Dermis microvascular lymphatic vessel endothelial cell (primary cell): ENCODE measurements around the gene RAB11FIP3. TPM values are rescaled to one million over a fixed set of nuclear protein-coding genes. Genes with fewer than 3 reads are reported as not detected.

Experiments used
- DNase-seq, 2 donors: peaks; one replicate each; pipeline versions ENCODE4 v3.0.0 to v3.0.0-alpha.2; 2010; ENCODE audit warnings: low read depth in 2 of 2
- total RNA-seq: library from RNA; depleted of rRNA; stranded (reverse); fragments of >200 nt; gene quantifications from 2 replicates; pipeline ENCODE4 v1.2.1, GENCODE V29; 2014

The RAB11FIP3 gene
- total RNA-seq, 1 donor from 2014 or later: 19.0 TPM

GRCh38 chr16:424033-424622 is 1.3 kb upstream of the RAB11FIP3 start:
- DNase-seq: peak; percentile 14 to 87

DNA sequence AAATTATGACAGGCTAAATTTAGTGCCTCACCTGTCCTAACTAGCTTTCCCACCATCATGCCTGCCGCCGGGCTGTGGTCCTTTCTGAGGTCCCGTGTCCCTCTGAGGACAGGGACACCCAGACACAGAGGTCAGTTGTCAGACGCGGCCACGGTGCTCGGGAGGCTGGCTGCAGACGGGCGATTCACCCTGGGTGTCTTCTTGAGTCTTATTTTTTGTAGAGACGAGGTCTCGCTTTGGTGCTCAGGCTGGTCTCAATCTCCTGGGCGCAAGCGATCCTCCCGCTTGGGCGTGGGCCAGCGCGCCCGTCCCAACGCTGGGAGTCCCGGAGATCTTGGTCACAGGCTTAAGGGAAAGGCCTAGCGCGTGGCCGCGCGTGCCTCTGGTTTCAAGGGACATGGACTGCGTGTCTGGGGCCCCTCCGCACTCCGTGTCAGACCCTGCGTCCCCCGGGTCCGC is 797 bp upstream of the RAB11FIP3 start:
- DNase-seq: peak in 1 of 2 donors; percentile 37

DNA sequence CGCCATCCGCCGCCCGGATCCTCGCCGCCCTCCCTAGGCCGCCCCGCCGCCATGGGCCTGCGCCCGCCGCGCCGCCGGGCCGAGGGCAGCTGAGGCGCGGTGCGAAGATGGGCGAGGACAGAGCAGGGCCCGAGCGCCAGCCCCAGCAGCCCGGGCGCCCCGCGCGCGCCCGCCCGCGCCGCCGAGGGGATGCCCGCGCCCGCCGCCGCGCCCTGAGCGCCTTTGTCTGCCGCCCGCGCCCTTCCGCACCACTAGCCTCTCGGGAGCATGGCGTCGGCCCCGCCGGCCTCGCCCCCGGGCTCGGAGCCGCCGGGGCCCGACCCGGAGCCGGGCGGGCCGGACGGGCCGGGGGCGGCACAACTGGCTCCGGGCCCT is 278 bp downstream of the RAB11FIP3 start:
- no peak for DNase-seq

GRCh38 chr16:426115-426905 is 861 bp downstream of the RAB11FIP3 start:
- DNase-seq: peak in 1 of 2 donors; percentile 27

GRCh38 chr16:426906-427249 is 1.4 kb downstream of the RAB11FIP3 start:
- no peak for DNase-seq

DNA sequence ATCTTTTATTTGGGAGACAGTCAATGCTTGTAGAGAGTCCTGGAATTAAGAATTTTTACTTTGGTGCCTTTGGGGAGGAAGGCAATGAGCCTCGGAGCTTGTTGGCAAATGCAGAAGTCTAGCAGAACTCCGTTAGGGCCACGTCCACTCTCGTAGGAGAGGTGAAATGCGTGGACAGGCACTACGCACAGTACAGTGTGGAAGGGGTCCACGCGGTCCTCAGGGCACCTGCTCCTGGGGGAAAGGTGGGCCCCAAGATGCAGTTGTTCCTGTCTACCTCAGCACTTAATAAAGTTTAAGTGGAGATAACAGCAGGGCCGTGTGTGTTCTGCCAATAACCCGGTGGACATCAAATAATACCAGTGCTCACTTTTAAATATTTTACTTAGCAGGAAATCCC is 1.8 kb downstream of the RAB11FIP3 start:
- no peak for DNase-seq

DNA sequence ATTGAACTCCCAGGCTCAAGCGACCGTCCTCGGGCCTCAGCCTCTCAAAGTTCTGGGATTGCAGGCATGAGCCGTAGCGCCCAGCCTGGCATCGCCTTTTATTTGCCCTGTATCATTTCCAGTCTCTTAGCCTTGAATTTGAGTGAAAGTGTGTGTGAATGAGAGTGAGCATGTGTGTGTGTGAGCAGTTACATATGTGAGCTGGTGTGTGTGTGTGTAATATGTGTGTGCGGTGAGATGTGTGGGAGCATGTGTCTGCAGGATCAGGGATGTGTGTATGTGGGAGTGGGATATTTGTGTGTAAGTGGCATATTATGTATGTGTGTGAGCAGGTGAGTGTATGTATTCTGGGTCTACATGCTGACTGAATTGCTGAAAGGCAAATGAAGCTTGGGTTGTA is 5.5 kb downstream of the RAB11FIP3 start:
- no peak for DNase-seq

GRCh38 chr16:440627-441026 is 15.2 kb downstream of the RAB11FIP3 start:
- DNase-seq: peak in 1 of 2 donors; percentile 13

- DNase-seq: no peak
Observed at GRCh38 chr16:441447-441846, 16.0 kb downstream of the RAB11FIP3 start.

- no peak for DNase-seq
Observed at GRCh38 chr16:442976-443375, 17.5 kb downstream of the RAB11FIP3 start.

DNA sequence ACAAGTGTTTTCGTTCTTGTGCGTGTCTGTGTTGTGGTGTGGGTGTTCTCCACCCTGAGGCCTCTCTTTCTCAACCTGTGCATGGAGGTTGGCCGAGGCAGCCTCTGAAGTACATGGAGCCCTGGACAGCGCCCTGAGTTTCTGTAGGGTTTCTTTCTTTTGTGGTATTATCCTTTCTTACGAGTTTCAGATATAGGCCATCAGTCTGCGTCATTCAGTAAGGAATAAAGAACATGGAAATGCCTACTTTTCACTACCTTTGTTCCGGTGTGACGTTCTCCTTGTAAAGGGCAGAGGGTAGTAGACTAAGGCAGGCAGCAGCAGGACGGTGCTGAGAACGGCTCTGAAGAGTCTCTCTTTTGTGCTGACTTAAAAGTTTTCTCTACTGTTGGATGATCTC is 18.6 kb downstream of the RAB11FIP3 start:
- no peak for DNase-seq

DNA sequence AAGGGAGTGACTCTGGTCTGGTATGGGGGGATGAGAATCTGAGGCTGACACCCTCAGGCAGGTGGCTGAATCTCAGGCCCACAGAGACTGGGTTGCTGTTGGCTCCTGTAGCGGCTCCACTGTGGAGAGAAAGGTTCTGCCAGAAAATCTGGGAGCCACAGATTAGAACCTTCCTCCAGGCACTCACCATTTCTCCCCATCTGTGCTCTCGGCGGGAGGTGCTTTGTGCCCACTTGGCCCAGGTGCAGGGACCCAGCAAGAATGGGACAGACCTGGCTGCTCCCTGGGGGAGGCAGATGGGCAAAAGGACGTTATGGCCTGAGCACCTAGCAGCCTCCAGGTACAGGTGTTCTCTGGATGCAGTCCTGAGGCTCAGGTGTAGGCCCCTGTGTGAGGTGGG is 20.1 kb downstream of the RAB11FIP3 start:
- no peak for DNase-seq

GRCh38 chr16:450385-450784 is 24.9 kb downstream of the RAB11FIP3 start:
- DNase-seq: no peak

DNA sequence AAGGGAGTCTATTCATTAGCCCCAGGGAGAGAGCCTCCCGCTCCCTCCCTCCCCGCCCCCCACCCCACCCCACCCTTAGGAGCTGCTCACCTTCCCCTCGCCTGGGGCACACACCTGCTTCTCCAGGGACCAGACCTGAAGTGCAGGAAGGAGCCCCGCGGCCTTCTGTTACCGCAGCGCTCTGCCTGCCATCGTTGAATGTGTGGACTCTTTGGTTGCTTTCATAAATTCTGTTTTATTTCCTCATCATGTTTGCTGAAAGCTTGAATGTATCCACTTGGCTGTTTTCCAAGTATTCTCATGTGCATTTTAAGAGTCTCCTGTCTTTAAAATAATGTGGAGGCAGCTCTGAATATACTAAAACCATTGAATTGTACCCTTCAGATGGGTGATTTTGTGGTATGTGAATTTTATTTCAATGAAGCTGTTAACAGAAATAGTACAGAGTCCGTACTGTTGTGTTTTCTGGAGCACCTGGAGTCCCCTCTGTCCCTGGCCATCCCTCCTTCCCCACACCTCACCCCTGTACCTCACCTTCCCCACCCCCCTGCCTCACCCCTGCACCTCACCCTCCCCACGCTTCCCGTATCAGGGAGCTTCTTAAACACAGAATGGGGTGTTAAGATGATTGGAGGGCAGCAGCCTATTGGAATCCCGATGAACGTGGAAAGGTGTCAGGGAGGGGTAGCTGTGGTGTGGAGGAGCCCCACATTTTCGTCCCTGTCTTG is 25.5 kb downstream of the RAB11FIP3 start:
- DNase-seq: no peak

GRCh38 chr16:454397-454940 is 29.0 kb downstream of the RAB11FIP3 start:
- no peak for DNase-seq

DNA sequence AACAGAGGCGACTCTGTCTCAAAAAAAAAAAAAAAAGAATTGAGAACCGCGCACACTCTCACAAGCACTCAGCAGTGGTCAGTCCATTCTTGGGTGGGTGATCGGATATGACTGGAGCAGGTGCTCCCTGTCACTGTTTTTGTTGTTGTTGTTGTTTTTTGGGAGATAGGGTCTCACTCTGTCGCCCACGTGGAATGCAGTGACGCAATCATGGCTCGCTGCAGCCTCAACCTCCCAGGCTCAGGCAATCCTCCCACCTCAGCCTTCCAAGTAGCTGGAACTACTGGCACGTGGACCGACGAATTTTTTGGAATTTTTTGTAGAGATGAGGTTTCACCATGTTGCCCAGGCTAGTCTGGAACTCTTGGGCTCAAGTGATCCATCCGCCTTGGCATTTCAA is 30.0 kb downstream of the RAB11FIP3 start:
- DNase-seq: no peak

- DNase-seq: peak; percentile 41 to 46
Observed at GRCh38 chr16:456891-457483, 31.5 kb downstream of the RAB11FIP3 start.

DNA sequence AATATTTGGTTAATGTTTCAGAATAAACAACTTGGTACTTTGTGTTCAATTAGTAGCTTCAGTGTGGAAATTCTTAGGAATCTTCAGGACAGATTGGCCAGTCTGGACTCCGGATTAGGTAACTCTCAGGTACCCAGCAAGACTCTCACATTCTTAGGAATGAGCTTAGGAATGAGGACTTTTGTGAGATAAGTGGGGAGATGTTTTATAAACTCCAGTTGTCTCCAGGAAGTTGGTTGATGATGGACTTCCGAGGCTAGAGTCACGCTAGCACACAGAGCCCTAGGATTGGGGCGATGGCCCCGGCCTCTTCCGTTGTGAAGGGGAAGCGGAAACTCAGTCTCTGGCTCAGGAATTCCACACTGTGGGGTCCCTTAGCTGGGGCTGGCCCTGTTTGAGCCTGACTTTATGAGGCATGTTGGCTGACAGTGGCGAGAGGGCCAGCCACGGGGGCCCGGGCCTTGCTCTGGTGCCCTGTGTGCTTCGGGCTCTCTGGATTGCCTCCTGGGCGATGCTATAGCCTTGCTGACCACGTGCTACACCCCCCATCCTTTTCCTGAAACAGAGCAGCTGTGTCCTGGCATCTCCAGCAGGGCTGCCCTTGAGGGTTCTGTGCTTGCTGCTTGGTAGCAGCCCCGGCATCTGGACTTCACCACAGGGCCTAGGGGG is 32.4 kb downstream of the RAB11FIP3 start:
- peak; percentile 45 to 83 for DNase-seq

DNA sequence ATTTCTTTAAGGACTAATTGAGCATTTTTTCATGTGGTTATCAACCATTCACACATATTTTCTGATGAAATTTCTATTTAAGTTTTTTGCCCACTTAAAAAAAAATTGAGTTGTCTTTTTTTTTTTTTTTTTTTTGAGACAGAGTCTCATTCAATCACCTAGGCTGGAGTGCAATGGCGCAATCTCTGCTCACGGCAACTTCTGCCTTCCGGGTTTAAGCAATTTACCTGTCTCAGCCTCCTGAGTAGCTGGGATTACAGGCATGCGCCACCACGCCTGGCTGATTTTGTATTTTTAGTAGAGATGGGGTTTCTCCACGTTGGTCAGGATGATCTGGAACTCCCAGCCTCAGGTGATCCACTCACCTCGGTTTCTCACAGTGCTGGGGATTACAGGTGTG is 34.3 kb downstream of the RAB11FIP3 start:
- DNase-seq: no peak

DNA sequence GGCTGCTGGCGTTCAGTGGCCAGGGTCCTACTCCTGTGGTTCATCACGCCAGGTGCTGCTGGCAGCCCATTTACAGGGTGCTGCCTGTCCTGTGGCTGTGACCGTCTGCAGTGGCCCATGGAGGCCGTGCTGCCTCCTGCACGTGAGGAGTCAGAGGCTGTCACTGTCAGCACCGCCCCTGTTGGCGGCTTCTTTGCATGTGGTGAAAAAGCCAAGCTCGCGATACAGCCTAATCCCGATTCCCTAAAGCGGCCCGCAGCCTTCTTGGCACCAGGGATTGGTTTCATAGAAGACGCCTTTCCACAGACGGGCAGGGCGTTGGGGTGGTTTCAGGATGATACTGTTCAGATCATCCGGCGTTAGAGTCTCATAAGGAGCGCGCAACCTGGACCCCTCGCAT is 35.3 kb downstream of the RAB11FIP3 start:
- no peak for DNase-seq

- no peak for DNase-seq
Observed at GRCh38 chr16:463071-463470, 37.6 kb downstream of the RAB11FIP3 start.
